ENCODE results near the gene ARSG.
"Not testable (repeated sequence)": the region's sequence is repeated elsewhere in the genome, so short reads cannot be mapped to it uniquely, and the experiment has no call there.

ARSG gene

GRCh38 chr17:68398691-68399637, 107.7 kb downstream of the ARSG start:
- DNase-seq (ENCODE audit: low read depth), result no peak

- no peak for DNase-seq (ENCODE audit: low read depth)
Observed at GRCh38 chr17:68399638-68400403, 108.5 kb downstream of the ARSG start.

- no peak for DNase-seq (ENCODE audit: low read depth)
Observed at GRCh38 chr17:68400404-68400735, 109.1 kb downstream of the ARSG start.

DNA sequence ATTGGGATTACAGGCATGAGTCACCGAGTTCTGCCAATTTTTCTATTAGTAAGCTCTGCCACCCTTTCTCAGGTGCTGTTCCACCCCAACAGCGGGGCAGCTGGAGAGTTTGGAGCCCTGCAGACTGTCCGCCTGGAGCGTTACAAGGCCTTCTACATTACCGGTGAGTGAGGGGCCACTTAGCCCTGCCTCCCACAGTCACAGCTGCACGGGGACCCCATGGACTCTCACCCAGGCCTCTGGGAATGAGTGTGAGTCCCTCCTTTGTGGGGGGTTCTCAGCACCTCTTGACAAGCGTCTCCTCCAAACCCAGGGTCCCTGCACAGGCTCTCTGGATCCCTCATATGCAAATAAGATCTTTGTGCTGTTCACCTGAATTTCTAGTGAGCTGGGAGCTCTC, 110.0 kb downstream of the ARSG start:
- no peak for DNase-seq (ENCODE audit: low read depth)

DNA sequence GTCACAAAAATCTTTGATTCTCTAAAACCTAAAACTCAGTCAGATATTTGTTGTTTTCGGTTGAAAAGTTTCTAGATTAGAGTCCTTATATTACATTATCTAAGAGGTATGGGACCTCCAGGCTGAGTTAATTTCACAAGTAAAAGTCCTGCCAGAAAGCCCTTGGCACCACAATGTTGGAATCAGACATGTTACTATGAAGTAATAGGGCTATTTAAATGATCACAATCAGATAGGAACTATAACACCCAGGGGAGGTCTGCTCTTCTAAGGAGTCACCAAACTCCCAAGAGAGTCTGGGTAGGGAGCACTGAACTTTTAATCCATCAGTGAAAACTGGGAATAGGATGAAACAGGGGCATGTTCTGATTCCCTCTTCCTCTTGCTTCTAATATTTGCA, 111.8 kb downstream of the ARSG start:
- DNase-seq (ENCODE audit: low read depth), result no peak

- DNase-seq (ENCODE audit: low read depth), result not testable (repeated sequence)
Observed at GRCh38 chr17:68403837-68404236, 112.5 kb downstream of the ARSG start.

GRCh38 chr17:68407656-68408055, 116.4 kb downstream of the ARSG start:
- DNase-seq (ENCODE audit: low read depth), result not testable (repeated sequence)

DNA sequence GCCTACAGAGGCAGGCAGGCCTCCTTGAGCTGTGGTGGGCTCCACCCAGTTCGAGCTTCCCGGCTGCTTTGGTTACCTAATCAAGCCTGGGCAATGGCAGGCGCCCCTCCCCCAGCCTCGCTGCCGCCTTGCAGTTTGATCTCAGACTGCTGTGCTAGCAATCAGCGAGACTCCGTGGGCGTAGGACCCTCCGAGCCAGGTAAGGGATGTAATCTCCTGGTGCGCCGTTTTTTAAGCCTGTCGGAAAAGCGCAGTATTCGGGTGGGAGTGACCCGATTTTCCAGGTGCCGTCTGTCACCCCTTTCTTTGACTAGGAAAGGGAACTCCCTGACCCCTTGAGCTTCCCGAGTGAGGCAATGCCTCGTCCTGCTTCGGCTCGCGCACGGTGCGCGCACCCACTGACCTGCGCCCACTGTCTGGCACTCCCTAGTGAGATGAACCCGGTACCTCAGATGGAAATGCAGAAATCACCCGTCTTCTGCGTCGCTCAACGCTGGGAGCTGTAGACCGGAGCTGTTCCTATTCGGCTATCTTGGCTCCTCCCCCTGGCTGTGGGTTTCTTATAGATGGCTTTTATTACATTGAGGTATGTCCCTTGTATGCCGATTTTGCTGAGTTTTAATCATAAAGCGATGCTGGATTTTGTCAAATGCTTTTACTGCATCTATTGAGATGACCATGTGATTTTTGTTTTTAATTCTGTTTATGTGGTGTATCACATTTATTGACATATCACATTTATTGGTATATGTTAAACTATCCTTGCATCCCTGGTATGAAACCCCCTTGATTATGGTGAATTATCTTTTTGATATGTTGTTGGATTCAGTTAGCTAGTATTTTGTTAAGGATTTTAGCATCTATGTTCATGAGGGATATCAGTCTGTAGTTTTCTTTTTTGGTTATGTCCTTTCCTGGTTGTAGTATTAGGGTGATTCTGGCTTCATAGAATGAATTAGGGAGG, 122.6 kb downstream of the ARSG start:
- peak; percentile 32 for DNase-seq (ENCODE audit: low read depth)

DNA sequence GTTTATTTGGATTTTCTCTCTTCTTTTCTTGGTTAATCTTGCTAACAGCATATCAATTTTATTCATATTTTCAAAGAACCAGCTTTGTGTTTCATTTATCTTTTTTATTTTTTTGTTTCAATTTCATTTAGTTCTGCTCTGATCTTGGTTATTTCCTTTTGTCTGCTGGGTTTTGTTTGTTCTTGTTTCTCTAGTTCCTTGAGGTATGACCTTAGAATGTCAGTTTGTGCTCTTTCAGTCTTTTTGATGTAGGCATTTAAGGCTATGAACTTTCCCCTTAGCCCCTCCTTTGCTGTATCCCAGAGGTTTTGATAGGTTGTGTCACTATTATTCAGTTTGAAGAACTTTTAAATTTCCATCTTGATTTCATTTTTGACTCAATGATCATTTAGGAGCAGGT, 123.6 kb downstream of the ARSG start:
- DNase-seq (ENCODE audit: low read depth), result not testable (repeated sequence)

DNA sequence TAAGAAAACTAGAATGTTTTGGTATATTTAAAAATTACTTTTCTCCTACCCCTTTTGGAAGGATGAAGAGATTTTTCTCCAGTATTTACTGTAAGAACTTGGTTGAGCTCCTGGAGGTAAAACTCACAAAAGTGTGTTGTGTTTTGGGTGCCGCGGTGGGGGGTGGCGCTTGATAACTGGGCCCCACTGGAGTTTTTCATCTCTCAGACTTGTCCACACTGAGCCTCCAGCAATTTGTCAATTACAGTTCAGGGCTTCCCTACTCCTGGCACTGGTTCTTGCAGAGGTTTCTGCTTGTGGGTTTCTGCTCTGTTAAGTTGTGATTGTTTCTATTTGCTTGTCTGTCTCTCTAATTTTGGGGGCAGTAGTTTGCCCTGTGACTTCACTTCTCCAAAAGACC, 126.0 kb downstream of the ARSG start:
- no peak for DNase-seq (ENCODE audit: low read depth)

- no peak for DNase-seq (ENCODE audit: low read depth)
Observed at GRCh38 chr17:68418876-68419275, 127.6 kb downstream of the ARSG start.

DNA sequence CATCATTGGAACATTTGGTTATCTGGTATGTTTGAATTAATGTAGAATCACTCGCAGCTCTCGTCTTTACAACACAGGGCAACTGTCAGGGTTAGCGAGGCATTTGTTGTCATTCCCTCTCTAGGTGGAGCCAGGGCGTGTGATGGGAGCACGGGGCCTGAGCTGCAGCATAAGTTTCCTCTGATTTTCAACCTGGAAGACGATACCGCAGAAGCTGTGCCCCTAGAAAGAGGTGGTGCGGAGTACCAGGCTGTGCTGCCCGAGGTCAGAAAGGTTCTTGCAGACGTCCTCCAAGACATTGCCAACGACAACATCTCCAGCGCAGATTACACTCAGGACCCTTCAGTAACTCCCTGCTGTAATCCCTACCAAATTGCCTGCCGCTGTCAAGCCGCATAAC, 128.8 kb downstream of the ARSG start:
- DNase-seq (ENCODE audit: low read depth), result no peak

- no peak for DNase-seq (ENCODE audit: low read depth)
Observed at GRCh38 chr17:68421486-68421885, 130.2 kb downstream of the ARSG start.

GRCh38 chr17:68422821-68423220, 131.5 kb downstream of the ARSG start:
- DNase-seq (ENCODE audit: low read depth), result no peak

DNA sequence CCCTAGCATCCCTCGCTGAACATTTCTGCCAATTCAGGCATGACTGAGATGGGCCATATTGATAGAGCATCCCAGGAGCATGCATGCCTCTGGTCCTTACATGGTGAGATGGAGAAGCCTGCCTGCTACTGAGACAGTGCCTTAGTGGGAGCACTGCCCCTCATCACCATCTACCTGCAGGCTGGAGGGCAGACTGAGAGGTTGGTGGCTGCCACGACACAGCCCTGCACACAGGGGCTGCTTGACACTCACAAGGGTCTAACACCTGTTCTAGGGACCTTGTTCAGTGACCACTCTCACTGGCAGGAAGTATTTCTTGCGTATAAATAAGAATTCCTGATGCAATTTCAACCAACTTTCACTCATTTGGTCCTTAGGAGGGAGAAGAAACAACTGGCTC, 132.0 kb downstream of the ARSG start:
- DNase-seq (ENCODE audit: low read depth), result no peak

DNA sequence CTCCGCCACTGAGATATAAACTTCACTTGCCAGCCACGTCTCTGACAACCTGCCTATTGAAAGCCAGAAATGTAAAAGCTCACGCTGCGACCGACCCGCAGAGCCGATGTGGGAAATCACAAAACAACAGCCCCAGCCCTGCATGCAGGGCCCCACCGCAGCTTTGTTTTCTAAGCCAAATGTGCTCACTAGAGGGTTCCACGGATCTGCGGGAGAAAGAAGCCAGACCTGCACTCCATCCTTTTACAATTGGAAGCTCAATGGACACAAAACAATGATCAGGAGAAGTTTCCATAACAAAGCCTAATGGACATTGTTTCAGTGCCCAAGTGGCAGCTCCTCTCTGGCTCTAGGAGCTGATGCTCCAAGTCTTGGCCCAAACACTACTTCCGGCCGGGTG, 132.9 kb downstream of the ARSG start:
- no peak for DNase-seq (ENCODE audit: low read depth)

DNA sequence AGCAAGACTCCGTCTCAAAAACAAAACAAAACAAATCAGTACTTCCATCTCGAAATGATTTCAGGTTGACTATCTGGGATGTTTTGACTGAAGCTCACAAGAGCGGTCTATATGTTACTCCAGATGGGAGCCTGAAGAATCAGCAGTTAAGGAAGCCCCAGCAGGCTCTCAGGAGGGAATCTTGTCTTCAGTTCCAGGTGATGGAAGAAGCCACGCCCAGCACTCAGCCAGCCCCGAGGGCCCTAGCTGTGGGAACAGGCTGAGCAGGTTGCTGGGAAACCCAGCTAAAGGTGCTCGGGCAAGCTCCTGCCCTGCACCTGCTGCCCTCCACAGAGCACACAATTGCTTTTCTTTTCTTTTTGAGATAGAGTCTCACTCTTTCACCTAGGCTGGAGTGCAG, 133.6 kb downstream of the ARSG start:
- no peak for DNase-seq (ENCODE audit: low read depth)

DNA sequence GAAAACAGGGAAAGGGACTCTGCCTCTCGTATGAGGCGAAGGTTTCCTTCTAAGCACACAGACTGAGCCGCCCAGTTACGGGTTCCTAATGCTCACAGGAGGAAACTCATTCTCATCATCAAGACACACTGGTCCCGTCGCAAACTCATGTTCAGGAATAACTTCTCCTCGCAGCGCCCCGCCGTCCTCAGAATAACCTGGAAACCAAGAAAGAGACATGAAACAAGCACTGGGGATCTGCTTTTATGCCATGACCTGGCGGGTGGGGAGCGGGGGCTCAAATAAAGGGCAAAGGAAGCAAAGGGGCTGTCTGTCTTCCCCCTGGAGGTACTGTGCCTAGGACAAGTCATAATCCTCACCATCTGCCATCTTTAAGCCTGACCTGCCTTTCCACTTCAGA, 134.7 kb downstream of the ARSG start:
- no peak for DNase-seq (ENCODE audit: low read depth)

GRCh38 chr17:68427575-68427974, 136.3 kb downstream of the ARSG start:
- no peak for DNase-seq (ENCODE audit: low read depth)

- DNase-seq (ENCODE audit: low read depth), result no peak
Observed at GRCh38 chr17:68428498-68429172, 137.3 kb downstream of the ARSG start.

- DNase-seq (ENCODE audit: low read depth), result no peak
Observed at GRCh38 chr17:68429881-68430280, 138.6 kb downstream of the ARSG start.

All from activated T-helper 1 cell treated with Interleukin-2 at 50 U/mL for 16 hours (primary cell).